K562 (cell line): ENCODE results near the gene SUMO3. TPM values are rescaled to one million over a fixed set of nuclear protein-coding genes. Genes with fewer than 3 reads are reported as not detected.

Source experiments
- ADNP ChIP-seq: fragments of 200-800 bp; sonication (Bioruptor generic); IDR thresholded peaks from 2 replicates; pipeline ENCODE4 v1.6.1; 2016; ENCODE audit warnings: missing genetic modification characterization, missing compliant biosample characterization
- BCOR ChIP-seq: fragments of 450-650 bp; IDR thresholded peaks from 2 replicates; pipeline ENCODE4 v1.6.1; 2016
- BRCA1 ChIP-seq, 2 experiments: fragments of 450-650 bp in 1 of 2; sonication (generic) in 1 of 2; formaldehyde crosslinking in 1 of 2; IDR thresholded peaks; 2 replicates each; pipeline versions ENCODE4 v1.5.0 to v1.6.1; 2017 to 2020; ENCODE audit warnings: mild to moderate bottlenecking in 1 of 2, missing genetic modification reagents in 1 of 2
- CEBPZ ChIP-seq: fragments of 150-350 bp; IDR thresholded peaks from 2 replicates; pipeline ENCODE4 v1.6.1; 2014; ENCODE audit warnings: low read depth, mild to moderate bottlenecking, low read length, borderline replicate concordance
- CHD1 ChIP-seq: fragments of 200-600 bp; sonication (generic); IDR thresholded peaks from one replicate; pipeline ENCODE4 v1.6.1; 2012; ENCODE audit warnings: mild to moderate bottlenecking, moderate library complexity, low read length, inconsistent platforms
- ERF ChIP-seq: fragments of 450-650 bp; formaldehyde crosslinking; IDR thresholded peaks from 2 replicates; pipeline ENCODE4 v1.4.0; 2020; ENCODE audit warnings: mild to moderate bottlenecking, mixed read lengths
- ESRRA ChIP-seq: fragments of 450-650 bp; IDR thresholded peaks from 2 replicates; pipeline ENCODE4 v1.6.1; 2014; ENCODE audit warnings: low read depth, mild to moderate bottlenecking, moderate library complexity, borderline replicate concordance
- GATAD2B ChIP-seq: fragments of 450-650 bp; IDR thresholded peaks from 2 replicates; pipeline ENCODE4 v1.6.1; 2017; ENCODE audit warnings: mild to moderate bottlenecking, borderline replicate concordance
- L3MBTL2 ChIP-seq: fragments of 450-650 bp; IDR thresholded peaks from 2 replicates; pipeline ENCODE4 v1.6.1; 2016; ENCODE audit warnings: mild to moderate bottlenecking, moderate library complexity
- MLX ChIP-seq, 2 experiments: fragments of 450-650 bp in 1 of 2; sonication (generic) in 1 of 2; formaldehyde crosslinking; conservative IDR thresholded peaks; 2 replicates each; pipeline versions ENCODE4 v1.4.0 to v1.8.1; 2020 to 2022; ENCODE audit warnings: mild to moderate bottlenecking in 1 of 2, missing genetic modification reagents in 1 of 2
- MYNN ChIP-seq, 2 experiments: sonication (generic); formaldehyde crosslinking in 1 of 2; IDR thresholded peaks; 2 replicates each; pipeline versions ENCODE4 v1.5.0 to v1.6.1; 2016 to 2020; ENCODE audit warnings: antibody characterized with exemption in 1 of 2, missing genetic modification reagents in 1 of 2
- RBM39 ChIP-seq: fragments of 200-400 bp; formaldehyde crosslinking; optimal IDR thresholded peaks from 2 replicates; pipeline ENCODE3; 2018; ENCODE audit warnings: low read depth, low read length
- SRF ChIP-seq, 2 experiments: fragments of 250-450, 450-650 bp in 1 of 2; sonication (Bioruptor Pico) in 1 of 2; sonication (generic) in 1 of 2; formaldehyde crosslinking; IDR thresholded peaks; 2 replicates each; pipeline versions ENCODE4 v1.5.0 to v1.5.1; 2020 to 2022; ENCODE audit warnings: mild to moderate bottlenecking in 1 of 2, missing genetic modification reagents in 1 of 2
- STAT5B ChIP-seq: fragments of 250-450 bp; sonication (Bioruptor Pico); IDR thresholded peaks from 2 replicates; pipeline ENCODE4 v1.8.0; 2021; ENCODE audit warnings: mild to moderate bottlenecking, inconsistent platforms
- TRIM25 ChIP-seq: fragments of 450-650 bp; IDR thresholded peaks from 2 replicates; pipeline ENCODE4 v1.7.0; 2016; ENCODE audit warnings: borderline replicate concordance
- ZNF197 ChIP-seq: fragments of 200-800 bp; sonication (Bioruptor generic); IDR thresholded peaks from 2 replicates; pipeline ENCODE4 v1.6.1; 2016; ENCODE audit warnings: low read depth, missing genetic modification characterization, missing compliant biosample characterization
- ZNF354B ChIP-seq: fragments of 250-450 bp; sonication (Bioruptor Pico); IDR thresholded peaks from 2 replicates; pipeline ENCODE4 v1.4.0; 2020
- polyA plus RNA-seq, 8 experiments: library from polyadenylated mRNA; depleted of rRNA in 4 of 8; stranded (reverse) in 5 of 8; unstranded in 3 of 8; fragments of >200 nt; fragmentation: Nextera tagmentation in 2 of 8; fragmentation: Illumina TruSeq in 1 of 8; extraction: Ambion mirVana in 2 of 8; extraction: Trizol in 1 of 8; gene quantifications; 2 replicates each; pipeline versions ENCODE4 v1.2.1 to v1.2.3, GENCODE V29; 2011 to 2014; ENCODE audit warnings: inconsistent platforms in 1 of 8, missing spikeins in 1 of 8
- total RNA-seq, 7 experiments: library from RNA; depleted of rRNA in 6 of 7; stranded (reverse); fragments of >200 nt in 6 of 7; fragmentation: Illumina TruSeq in 2 of 7; extraction: Trizol in 2 of 7; gene quantifications; 2 replicates each; pipeline versions ENCODE4 v1.2.1 to v1.2.3, GENCODE V29; 2011 to 2021; ENCODE audit warnings: low replicate concordance in 1 of 7
- TF ChIP-seq, protein P1 (sequence below), 2 experiments: IDR thresholded peaks in 1 of 2; conservative IDR thresholded peaks in 1 of 2; 2 replicates each; pipeline ENCODE4 v1.6.1; 2016; ENCODE audit warnings: low read depth in 2 of 2, mild to moderate bottlenecking in 1 of 2, missing compliant biosample characterization in 1 of 2, missing genetic modification characterization in 1 of 2, moderate library complexity in 1 of 2

Gene SUMO3
- total and polyA plus RNA-seq, 9 of the 15 experiments (the other 6 are each of a cell fraction or from before 2014, with no cell fraction given) = 13.9 to 143 (median 113) TPM

DNA sequence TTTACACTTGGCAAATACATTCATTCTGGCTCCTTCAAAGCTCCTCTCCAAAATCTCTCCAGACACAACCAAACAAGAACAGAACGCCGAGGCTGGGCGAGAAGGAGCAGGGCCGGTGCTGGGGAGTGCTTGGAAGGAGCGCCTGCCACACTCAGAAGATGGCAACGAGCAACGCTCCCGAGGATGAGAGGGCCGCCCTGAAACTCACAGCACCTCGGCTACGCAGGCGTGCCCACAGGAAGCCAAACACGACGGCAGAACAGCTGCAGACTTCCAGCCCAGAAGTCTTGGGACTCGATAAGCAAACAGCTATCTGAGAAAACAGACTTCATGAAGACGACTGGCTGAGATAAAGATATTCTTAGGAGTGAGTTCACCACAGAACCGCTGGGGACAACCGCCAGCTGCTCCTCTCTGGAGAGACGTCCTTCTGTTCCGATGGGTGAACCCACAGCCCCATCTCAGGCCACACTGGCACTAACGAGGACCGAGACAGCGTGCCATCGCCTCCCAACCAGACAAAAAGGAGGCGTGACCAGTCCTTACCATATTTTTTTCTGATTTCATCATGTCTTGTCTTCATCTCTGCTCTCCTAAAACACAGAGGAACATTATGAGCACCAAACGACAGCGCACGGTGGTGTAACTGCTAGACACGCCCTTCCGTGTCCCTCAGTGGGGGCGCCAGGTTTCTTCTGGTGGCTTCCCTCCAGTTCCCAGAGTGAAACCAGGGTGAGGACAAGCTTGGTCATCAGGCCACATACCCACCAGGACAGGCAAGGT, 37.0 kb upstream of the SUMO3 start (continued):
- peak; percentile 76; the same call in 1 of the 2 replicates for TF ChIP-seq GATAD2B
- peak; percentile 94 for TF ChIP-seq MYNN (IDR thresholded peaks at IDR 0.05)
- TF ChIP-seq MYNN (CRISPR knock-in tag; IDR thresholded peaks at IDR 0.05) = no peak
- TF ChIP-seq TRIM25 = no peak
- peak; percentile 98 for TF ChIP-seq L3MBTL2
- TF ChIP-seq CHD1 = no peak
- TF ChIP-seq ZNF354B = no peak
- TF ChIP-seq CEBPZ = no peak
- TF ChIP-seq ADNP = no peak
- TF ChIP-seq BRCA1 (IDR thresholded peaks at IDR 0.05) = no peak
- TF ChIP-seq BRCA1 (CRISPR knock-in tag; IDR thresholded peaks at IDR 0.05) = no peak
- TF ChIP-seq ZNF197 (CRISPR knock-in tag) = peak; percentile 98
- TF ChIP-seq, protein P1, sequence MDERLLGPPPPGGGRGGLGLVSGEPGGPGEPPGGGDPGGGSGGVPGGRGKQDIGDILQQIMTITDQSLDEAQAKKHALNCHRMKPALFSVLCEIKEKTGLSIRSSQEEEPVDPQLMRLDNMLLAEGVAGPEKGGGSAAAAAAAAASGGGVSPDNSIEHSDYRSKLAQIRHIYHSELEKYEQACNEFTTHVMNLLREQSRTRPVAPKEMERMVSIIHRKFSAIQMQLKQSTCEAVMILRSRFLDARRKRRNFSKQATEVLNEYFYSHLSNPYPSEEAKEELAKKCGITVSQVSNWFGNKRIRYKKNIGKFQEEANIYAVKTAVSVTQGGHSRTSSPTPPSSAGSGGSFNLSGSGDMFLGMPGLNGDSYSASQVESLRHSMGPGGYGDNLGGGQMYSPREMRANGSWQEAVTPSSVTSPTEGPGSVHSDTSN (CRISPR knock-in tag; IDR thresholded peaks at IDR 0.05; ENCODE audit: low read depth) = no peak
- TF ChIP-seq, protein P1 (tag; conservative IDR thresholded peaks at IDR 0.05; ENCODE audit: low read depth) = 0 out of 2 replicates have a peak, but pooled peaks have one; percentile 19
- no peak for TF ChIP-seq RBM39
- no peak for TF ChIP-seq ERF (CRISPR knock-in tag)
- no peak for TF ChIP-seq SRF (CRISPR knock-in tag; IDR thresholded peaks at IDR 0.05)
- peak; percentile 77; the same call in 1 of the 2 replicates for TF ChIP-seq ESRRA
- no peak for TF ChIP-seq MLX (CRISPR knock-in tag; conservative IDR thresholded peaks at IDR 0.05)
- peak; percentile 98 for TF ChIP-seq BCOR
- no peak for TF ChIP-seq STAT5B
